Measurements from ENCODE around the gene RAPGEF2.

DNA sequence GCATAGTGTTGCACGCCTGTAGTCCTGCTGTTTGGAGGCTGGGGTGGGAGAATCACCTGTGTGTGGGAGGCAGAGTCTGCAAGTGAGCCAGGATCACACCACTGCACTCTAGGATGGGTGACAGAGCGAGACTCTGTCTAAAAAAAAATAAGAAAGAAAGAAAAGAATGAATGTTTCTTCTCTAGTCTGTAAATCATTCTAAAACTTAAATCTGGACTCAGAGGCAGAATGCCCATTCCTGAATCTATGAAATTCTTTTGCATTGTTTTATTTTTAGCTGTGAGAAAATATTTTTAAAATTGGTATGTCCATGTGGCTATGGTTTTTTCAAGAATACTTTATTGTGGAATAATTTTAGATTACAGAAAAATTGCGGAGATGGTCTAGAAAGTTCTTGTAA is 49.3 kb downstream of the RAPGEF2 start:
- TF ChIP-seq, protein P1, sequence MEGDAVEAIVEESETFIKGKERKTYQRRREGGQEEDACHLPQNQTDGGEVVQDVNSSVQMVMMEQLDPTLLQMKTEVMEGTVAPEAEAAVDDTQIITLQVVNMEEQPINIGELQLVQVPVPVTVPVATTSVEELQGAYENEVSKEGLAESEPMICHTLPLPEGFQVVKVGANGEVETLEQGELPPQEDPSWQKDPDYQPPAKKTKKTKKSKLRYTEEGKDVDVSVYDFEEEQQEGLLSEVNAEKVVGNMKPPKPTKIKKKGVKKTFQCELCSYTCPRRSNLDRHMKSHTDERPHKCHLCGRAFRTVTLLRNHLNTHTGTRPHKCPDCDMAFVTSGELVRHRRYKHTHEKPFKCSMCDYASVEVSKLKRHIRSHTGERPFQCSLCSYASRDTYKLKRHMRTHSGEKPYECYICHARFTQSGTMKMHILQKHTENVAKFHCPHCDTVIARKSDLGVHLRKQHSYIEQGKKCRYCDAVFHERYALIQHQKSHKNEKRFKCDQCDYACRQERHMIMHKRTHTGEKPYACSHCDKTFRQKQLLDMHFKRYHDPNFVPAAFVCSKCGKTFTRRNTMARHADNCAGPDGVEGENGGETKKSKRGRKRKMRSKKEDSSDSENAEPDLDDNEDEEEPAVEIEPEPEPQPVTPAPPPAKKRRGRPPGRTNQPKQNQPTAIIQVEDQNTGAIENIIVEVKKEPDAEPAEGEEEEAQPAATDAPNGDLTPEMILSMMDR (IDR thresholded peaks at IDR 0.05; ENCODE audit: insufficient read depth, low read length, poor library complexity, severe bottlenecking): no peak
- TF ChIP-seq EZH2phosphoT487 (conservative IDR thresholded peaks at IDR 0.05; ENCODE audit: low read length): no peak
